GM10847 (cell line): ENCODE measurements around the gene EPX.

Source experiments
- POLR2A ChIP-seq: IDR thresholded peaks from 2 replicates; pipeline ENCODE4 v1.6.1; 2011; ENCODE audit not compliant: insufficient read length; ENCODE audit errors: extremely low read depth

The EPX gene

DNA sequence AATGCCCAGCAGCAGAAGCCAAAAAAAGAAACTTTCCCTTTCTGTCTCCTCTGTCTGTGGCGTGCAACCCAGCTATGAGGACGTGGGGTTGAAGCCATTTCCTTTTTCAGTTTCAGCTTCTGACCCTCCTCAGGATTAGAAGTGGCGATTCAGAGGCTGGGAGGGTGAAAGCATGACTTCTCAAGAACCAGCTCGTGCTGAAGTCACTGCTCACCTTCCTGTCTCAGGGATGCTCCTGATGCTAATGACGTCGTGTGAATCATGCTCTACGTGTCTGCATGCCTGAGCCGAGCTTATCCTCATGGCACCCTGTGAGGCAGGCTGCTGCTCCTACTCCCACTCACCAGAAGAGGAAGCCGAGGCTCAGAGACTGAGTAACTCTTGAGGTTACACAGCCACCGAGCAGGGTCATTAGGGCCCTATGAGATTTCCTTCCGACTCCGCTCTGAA lies 40.2 kb downstream of the EPX start:
- TF ChIP-seq POLR2A: no peak

DNA sequence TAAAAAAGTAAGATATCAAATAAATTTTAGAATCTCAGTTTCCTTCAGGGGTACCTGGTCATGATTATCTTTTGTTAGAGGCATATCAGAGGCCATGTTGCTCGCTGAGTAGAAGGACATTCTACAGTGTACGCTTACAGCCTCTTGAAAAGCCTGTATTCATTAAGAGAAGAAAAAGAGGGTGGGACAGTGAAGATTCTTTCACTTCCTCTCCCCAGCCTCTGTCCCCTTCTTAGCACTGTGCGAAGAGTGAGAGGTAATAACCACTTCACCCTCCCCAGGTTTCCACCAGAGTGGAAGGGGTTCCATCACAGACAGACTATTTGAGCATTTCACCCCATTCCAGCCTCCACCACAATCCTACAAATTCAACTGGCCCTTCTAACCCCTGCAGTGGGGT lies 41.0 kb downstream of the EPX start:
- TF ChIP-seq POLR2A: no peak

DNA sequence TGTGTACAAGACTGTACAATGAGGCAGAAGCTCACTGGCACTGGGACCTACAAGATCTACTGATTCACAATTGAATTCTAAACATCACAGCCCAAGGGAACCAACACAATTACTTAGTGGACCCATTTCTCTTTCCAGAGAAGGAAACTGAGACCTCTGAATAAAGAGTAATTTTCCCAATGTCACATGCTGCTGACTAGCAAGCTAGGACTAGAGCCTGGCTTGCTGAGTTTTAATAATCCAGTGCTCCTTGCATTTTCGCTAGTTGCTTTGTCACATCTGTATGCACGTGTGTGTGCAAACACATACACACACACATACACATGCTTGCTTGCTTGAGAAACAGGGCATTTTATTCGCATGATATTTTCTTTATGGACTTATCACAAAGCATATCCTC lies 42.0 kb downstream of the EPX start:
- no peak for TF ChIP-seq POLR2A

DNA sequence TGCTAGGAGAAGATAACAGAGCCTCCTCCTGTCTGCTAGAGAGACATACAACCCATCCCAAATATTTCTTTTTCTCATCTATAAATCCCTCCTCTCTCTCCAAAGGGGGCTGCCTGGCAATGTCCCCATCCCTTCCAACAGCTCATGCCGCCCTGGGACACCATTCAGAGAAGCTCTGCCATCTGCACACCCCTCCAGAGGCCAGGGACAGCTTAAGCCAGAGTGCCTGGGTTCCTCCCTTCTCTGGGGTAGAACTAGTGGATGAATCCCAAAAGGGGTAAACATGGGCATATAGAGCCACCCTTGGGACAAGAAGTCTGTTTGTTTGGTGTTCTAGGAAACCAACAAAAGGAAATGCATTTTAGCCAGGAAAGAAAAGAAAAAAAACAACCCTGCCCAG lies 43.3 kb downstream of the EPX start:
- TF ChIP-seq POLR2A: no peak

DNA sequence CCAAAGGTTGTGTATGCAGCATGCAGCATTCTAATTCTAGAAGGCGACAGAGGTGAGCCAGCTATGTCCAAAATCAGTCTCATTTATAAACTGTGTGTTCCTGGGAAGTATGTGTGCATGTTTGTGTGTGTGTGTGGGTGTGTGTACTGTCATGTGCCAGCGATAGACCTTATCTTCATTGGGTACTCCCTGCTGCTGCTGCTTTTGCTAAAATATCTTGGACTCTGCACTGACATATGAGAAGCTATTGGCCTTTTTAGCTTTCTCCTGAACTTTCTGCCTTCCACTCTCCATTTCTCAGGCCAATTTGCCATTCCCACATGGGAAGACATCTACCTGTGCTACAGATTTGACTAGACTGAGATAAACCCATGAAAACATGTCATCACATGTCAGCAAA lies 43.9 kb downstream of the EPX start:
- TF ChIP-seq POLR2A: no peak

DNA sequence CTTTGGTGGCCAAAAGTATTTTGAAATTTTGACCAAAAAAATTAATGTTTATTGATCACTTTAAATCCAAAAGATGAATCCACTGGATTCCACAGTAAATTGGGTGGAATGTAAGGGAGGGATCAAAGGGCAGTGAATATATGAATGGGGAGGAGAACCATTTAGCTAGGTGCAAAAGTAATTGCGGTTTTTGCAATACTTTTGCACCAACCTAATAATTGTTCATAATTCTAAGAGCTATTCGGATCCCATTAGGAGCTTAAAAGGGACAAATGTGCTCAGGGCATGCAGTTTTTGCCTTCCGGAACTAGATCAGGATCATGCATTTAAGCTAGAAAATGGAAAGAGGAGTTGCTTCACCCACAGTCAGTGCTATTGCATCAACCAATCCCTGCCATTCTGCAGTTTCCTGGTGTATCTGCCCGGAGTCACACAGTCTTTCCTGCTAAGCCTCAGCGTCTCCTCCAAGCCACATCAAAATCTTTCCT lies 45.7 kb downstream of the EPX start, which contains the start of gene LPO:
Gene LPO, plus strand, starts transcription at position 438 of the 488 bp plus-strand sequence. CDS start 4,396 bp downstream, outside the sequence.
- no peak for TF ChIP-seq POLR2A

DNA sequence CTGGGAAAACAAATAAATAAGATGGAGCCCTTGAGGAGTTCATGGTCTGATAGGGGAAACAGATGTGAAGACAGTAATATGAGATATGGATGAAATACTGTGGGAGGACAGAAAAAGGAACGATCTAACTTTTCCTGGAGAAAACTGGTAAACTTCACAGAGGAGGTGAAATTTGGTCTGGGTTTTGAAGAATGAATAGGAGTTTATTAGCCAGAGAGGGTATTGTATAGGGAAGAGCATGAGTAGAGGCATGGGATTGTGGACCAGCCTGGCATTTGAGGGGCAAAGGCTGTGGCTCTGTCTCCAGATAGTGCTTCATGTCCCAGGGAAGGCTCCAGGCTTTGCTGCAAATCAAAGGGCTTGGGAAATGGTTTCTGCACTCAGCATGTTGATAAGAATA lies 47.5 kb downstream of the EPX start:
- TF ChIP-seq POLR2A: no peak

DNA sequence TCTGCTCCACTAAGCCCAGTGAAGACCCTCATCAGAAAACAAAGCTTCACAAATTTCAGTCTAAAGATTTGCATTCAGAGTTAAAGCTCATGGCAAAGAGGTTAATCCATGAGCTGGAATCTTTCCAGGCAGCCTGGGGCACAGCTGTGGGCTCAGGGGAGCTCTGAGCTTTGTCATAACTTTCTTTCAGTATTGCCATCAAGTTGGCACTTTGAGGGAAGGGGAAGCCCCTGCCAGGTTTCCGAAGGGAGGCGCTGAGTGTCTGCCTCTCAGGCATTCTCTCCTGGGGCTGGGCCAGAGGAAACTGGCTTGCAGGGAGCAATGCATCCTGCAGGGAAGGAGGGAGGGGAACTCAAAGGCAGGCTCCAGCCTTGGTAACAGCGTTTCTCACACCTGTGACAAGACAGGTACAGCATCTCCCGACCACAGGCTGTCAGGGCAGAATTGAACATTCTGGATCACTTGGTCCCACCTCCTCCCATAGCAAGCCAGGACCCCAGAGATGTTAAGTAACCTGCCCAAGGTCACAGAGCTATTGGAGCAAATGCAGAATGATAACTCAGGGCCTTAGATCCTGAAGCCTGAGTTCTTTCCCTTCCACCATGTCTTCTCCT lies 49.8 kb downstream of the EPX start:
- TF ChIP-seq POLR2A: no peak

DNA sequence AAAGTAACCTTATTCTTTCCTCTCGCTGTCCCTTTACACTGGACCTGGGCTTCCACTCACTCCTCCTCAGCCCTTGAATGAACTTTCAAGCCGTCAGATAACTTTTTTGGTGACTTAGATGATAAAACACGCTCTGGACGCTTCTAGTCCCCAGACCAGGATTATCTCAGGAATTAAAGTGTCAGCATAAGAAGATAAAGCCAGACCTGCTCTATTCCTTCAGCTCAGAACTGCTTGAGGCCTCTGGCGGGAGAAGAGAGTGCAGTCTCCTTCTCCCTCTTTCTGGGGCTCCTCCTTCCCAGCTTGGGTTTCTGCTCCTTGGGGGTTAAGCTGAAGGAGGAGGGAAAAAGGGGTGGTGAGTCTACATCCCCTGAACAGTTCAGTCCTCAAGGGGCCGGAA lies 52.4 kb downstream of the EPX start:
- no peak for TF ChIP-seq POLR2A

DNA sequence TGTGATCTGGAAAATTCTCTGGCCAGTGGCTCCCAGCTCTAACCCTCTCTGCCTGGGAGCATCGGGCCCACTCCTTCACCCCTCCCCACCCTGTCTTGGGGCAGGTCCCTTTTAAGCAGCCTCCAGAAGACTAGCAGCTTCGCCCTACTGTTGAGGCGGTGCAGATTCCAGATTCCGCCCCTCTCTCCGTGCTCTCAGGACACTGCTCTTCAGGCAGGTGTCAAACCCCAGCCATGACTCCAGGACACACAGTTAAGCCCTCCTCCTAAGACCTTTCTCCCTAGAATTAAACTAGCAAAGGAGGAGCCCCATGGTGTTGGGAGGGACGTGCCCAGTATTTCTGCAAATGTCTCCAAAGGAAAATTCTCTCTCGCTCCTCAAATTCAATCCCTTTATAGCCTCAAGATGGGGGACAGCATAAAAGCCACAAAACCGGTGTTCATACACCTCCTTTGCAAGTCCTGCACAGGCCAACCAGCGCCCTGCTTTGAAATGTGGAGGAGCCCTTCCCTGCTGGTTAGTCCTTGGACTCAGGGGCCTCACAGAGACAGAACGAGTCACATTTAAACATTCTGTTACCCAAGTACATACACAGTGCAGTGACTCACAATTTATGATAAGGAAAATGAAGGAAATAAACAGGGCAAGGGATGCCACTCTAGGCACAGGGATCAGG lies 53.0 kb downstream of the EPX start:
- TF ChIP-seq POLR2A: no peak

DNA sequence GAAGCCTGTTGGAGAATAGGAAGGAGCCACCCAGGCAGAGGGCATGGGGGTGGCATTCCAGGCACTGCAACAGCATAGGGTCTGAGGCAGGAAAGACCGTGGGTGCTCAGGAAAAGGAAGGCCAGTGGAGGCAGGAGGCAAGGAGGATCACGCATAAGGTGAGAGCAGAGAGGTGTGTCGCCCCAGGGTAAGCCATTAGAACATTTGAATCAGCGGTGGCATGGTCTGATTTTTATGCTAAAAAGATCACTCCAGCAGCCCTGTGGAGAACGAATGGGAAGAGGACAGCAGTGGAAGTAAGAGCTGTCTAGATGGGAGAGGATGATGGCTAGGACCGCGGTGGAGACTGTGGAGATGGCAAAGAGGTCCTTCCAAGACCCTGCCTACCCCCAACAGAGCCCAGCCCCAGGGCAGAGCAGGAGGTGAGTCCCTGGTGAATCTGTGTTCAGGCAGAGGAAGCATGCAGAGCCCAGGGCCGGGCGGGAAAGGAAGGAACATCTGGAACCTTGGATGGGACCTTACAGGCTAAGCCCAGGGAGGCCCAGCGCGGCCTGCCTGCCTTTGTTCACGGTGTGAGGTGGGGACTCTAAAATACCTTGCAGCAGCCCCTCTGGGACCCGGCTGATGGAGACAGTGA lies 53.7 kb downstream of the EPX start:
- TF ChIP-seq POLR2A: no peak

DNA sequence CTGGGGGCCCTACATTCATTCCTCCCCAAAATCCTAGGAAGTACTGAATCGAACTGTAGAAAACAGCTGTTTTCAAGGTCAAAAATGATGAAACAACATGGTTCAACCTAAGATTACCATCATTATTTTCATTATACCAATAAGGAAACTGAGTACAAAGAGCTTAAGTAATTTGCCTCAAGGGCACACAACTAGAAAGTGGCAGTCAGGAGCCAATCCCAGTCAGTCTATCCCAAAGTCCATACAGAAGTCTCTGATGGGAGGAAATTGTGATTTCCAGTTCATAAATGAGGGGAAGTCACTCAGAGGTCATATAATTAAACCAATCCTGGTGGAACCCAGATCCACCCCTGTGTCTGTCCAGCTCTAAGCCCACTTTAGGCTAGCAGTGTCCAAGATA lies 54.3 kb downstream of the EPX start:
- no peak for TF ChIP-seq POLR2A

DNA sequence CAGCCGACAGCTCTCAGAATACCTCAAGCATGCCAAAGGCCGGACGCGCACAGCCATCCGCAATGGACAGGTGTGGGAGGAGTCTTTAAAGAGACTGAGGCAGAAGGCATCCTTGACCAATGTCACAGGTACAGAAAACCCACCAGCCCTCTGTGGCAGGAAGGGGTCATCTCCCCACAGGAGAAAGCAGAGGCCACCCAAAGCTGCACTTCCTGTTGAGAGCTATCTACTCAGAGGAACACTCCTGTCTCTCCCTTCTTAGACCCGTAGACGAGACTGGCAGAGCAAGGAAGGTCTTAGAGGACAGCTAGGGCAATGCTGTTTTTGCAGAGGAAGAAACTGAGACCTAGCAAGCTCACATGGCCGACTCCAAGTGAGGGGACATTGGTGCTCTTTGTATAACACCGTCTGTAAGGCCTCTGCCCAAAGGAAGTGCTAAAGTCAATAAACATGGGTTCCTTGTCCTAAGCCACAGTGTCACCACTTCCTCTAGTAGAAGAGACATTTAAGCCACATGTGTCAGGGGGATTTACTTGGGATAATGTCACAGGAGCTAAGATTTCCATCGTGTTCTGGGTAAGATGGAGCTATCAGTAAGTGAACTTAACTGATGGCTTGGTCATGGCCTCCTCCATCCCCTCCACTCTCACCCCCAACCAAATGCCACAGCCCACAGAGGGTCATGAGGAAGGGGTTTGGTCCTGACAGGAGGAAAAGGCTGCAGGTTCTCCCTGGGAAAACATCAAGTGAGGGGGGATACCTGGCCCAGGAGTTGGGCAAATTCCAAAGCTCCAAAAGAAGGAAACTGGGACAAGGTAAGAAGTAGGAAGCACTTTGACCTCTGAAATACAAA lies 55.2 kb downstream of the EPX start:
- TF ChIP-seq POLR2A: no peak

DNA sequence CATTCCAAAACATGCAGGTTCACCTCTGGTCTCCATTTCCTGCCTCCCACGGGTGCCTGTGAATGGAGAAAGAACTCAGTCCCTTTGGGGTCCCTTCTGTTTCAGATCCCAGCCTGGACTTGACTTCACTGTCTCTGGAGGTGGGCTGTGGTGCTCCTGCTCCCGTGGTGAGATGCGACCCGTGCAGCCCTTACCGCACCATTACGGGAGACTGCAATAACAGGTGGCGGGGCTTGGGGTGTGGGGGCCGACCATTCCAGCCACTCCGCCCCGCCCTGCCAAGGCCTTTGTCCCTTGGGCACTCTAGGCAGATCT lies 56.4 kb downstream of the EPX start:
- no peak for TF ChIP-seq POLR2A
